HepG2 (cell line): Measurements from ENCODE around the gene RXRG. TPM values are rescaled to one million over a fixed set of nuclear protein-coding genes. Genes with fewer than 3 reads are reported as not detected.

Source experiments
- ATAC-seq: fragments of 200-7000 bp; cut with Tn5 transposase; 3 replicates; pipeline ENCODE4 v1.9.1; 2020; ENCODE audit warnings: mild to moderate bottlenecking, moderate library complexity
- BruUV-seq: library from RNA; stranded (reverse); fragments of 400-500 nt; replicated peaks from 2 replicates; lab custom pipeline; 2021; lab: Mats Ljungman, UMichigan
- CTCF ChIA-PET: fragments of 300-600 bp; formaldehyde crosslinking; extraction: SDS; loops from one replicate; lab custom pipeline; 2021; ENCODE audit warnings: low total read pairs, inconsistent platforms, low intra/inter-chr PET ratio; lab: Yijun Ruan, JAX
- POLR2A ChIA-PET: fragments of 350-600 bp; sonication (Branson Sonifier 250); formaldehyde crosslinking; loops from one replicate; lab custom pipeline; 2020; ENCODE audit warnings: antibody characterized with exemption, inconsistent platforms; lab: Yijun Ruan, JAX
- DNase-seq: peaks from one replicate; pipeline ENCODE4 v3.0.0-alpha.2; 2015; ENCODE audit warnings: low spot score
- FAIRE-seq: peaks from 3 replicates; lab custom pipeline; 2011; peaks lifted over from hg19 to GRCh38; lab: Jason Lieb, UNC
- H2AFZ ChIP-seq: one replicate; pipeline ENCODE4 v1.6.1; 2011; ENCODE audit warnings: low read length, inconsistent platforms
- H3K27ac ChIP-seq: fragments of 300-600 bp; 3 replicates; pipeline ENCODE4 v1.8.0; 2011; ENCODE audit warnings: mixed run types, mild to moderate bottlenecking, mixed read lengths, low read length, inconsistent platforms; ENCODE audit not compliant: insufficient read depth; ENCODE audit errors: extremely low read length
- H3K27me3 ChIP-seq, 2 experiments: fragments of 200-600 bp in 1 of 2; 2 replicates in 1 of 2; 3 replicates in 1 of 2; pipeline versions ENCODE4 v1.6.0 to v1.8.0; 2011; ENCODE audit warnings: low read length in 2 of 2, mild to moderate bottlenecking in 2 of 2, moderate library complexity in 2 of 2, inconsistent platforms in 1 of 2; ENCODE audit not compliant: insufficient read depth in 2 of 2, control insufficient read depth in 1 of 2
- H3K36me3 ChIP-seq, 2 experiments: fragments of 200-600 bp in 1 of 2; replicated peaks in 1 of 2; 2 replicates in 1 of 2; 3 replicates in 1 of 2; pipeline versions ENCODE4 v1.5.1 to v1.8.0; 2011; ENCODE audit warnings: low read length in 2 of 2, inconsistent platforms in 1 of 2; ENCODE audit not compliant: insufficient read depth in 2 of 2, control insufficient read depth in 1 of 2
- H3K4me1 ChIP-seq: 2 replicates; pipeline ENCODE4 v1.5.1; 2012; ENCODE audit warnings: low read length, inconsistent platforms; ENCODE audit not compliant: insufficient read depth
- H3K4me2 ChIP-seq: 2 replicates; pipeline ENCODE4 v1.6.0; 2011; ENCODE audit warnings: low read depth, low read length, inconsistent platforms
- H3K4me3 ChIP-seq, 3 experiments: fragments of 200-600 bp in 1 of 3; sonication (generic), shearing (Covaris generic) in 1 of 3; replicated peaks in 1 of 3; 2 replicates each; pipeline ENCODE4 v1.5.1; 2011 to 2016; ENCODE audit warnings: low read length in 3 of 3, inconsistent platforms in 2 of 3, low read depth in 2 of 3, mild to moderate bottlenecking in 2 of 3, control low read depth in 1 of 3, mixed read lengths in 1 of 3; ENCODE audit not compliant: insufficient read depth in 1 of 3
- H3K79me2 ChIP-seq: one replicate; pipeline ENCODE4 v1.6.1; 2011; ENCODE audit warnings: low read length, inconsistent platforms; ENCODE audit not compliant: insufficient read depth
- H3K9ac ChIP-seq: 2 replicates; pipeline ENCODE4 v1.6.0; 2011; ENCODE audit warnings: mild to moderate bottlenecking, low read depth, low read length, inconsistent platforms; ENCODE audit not compliant: insufficient read depth
- H3K9me3 ChIP-seq: 2 replicates; pipeline ENCODE4 v1.5.1; 2012; ENCODE audit warnings: mild to moderate bottlenecking, low read length
- H4K20me1 ChIP-seq: 2 replicates; pipeline ENCODE4 v1.6.0; 2011; ENCODE audit warnings: inconsistent platforms, mild to moderate bottlenecking, low read length, moderate library complexity; ENCODE audit not compliant: insufficient read depth
- BCL6 ChIP-seq: IDR thresholded peaks from 2 replicates; pipeline ENCODE4 v1.6.1; 2016; ENCODE audit warnings: missing genetic modification reagents, missing compliant biosample characterization
- CHD4 ChIP-seq: fragments of 200-600 bp; sonication (generic); IDR thresholded peaks from 2 replicates; pipeline ENCODE4 v1.7.0; 2017; ENCODE audit warnings: mild to moderate bottlenecking, low read length, borderline replicate concordance
- HOXA7 ChIP-seq: sonication (generic); formaldehyde crosslinking; IDR thresholded peaks from 2 replicates; pipeline ENCODE4 v1.8.1; 2022; ENCODE audit warnings: mild to moderate bottlenecking, missing genetic modification reagents, moderate library complexity
- KDM5B ChIP-seq: sonication (generic); formaldehyde crosslinking; IDR thresholded peaks from 2 replicates; pipeline ENCODE4 v1.4.0; 2020; ENCODE audit warnings: missing genetic modification reagents, mild to moderate bottlenecking, borderline replicate concordance
- KLF6 ChIP-seq: IDR thresholded peaks from 2 replicates; pipeline ENCODE4 v1.8.0; 2016; ENCODE audit warnings: missing biosample characterization, missing genetic modification reagents
- MAZ ChIP-seq, 2 experiments: sonication (generic) in 1 of 2; formaldehyde crosslinking in 1 of 2; IDR thresholded peaks; 2 replicates each; pipeline versions ENCODE4 v1.5.0 to v1.6.1; 2012 to 2020; ENCODE audit warnings: low read depth in 2 of 2, mild to moderate bottlenecking in 2 of 2, borderline replicate concordance in 1 of 2, improper control_type of control experiment in 1 of 2, low read length in 1 of 2, missing genetic modification reagents in 1 of 2, moderate library complexity in 1 of 2
- ZFP90 ChIP-seq: sonication (generic); formaldehyde crosslinking; IDR thresholded peaks from 2 replicates; pipeline ENCODE4 v1.8.0; 2022; ENCODE audit warnings: missing genetic modification reagents, mild to moderate bottlenecking, inconsistent platforms, borderline replicate concordance
- ZMYM3 ChIP-seq: sonication (generic); formaldehyde crosslinking; IDR thresholded peaks from 2 replicates; pipeline ENCODE4 v1.5.1; 2020; ENCODE audit warnings: mild to moderate bottlenecking, missing genetic modification reagents
- ZMYM4 ChIP-seq: sonication (generic); formaldehyde crosslinking; IDR thresholded peaks from 2 replicates; pipeline ENCODE4 v1.8.1; 2023; ENCODE audit warnings: mild to moderate bottlenecking, missing genetic modification reagents
- ZNF101 ChIP-seq: sonication (generic); formaldehyde crosslinking; IDR thresholded peaks from 2 replicates; pipeline ENCODE4 v1.4.0; 2020; ENCODE audit warnings: mild to moderate bottlenecking, low read depth, missing genetic modification reagents, borderline replicate concordance
- ZNF235 ChIP-seq: sonication (generic); formaldehyde crosslinking; IDR thresholded peaks from 2 replicates; pipeline ENCODE4 v1.8.1; 2023; ENCODE audit warnings: mild to moderate bottlenecking, missing genetic modification reagents, borderline replicate concordance
- ZNF274 ChIP-seq: sonication (generic); formaldehyde crosslinking; IDR thresholded peaks from 2 replicates; pipeline ENCODE4 v1.5.1; 2020; ENCODE audit warnings: mild to moderate bottlenecking, missing genetic modification reagents
- ZNF713 ChIP-seq: sonication (generic); formaldehyde crosslinking; IDR thresholded peaks from 2 replicates; pipeline ENCODE4 v1.4.0; 2020; ENCODE audit warnings: mild to moderate bottlenecking, missing genetic modification reagents
- ZNF768 ChIP-seq: sonication (generic); formaldehyde crosslinking; IDR thresholded peaks from 2 replicates; pipeline ENCODE4 v1.4.0; 2020; ENCODE audit warnings: missing genetic modification reagents
- WGBS: methylation state at CpG from one replicate; pipeline ENCODE4 v1.1.6; 2017; ENCODE audit warnings: low lambda C conversion rate; 5-methylcytosine and 5-hydroxymethylcytosine counted together
- in situ Hi-C: cut with HindIII; loops from 2 replicates; pipeline ENCODE4 v1.10.0; 2017; ENCODE audit warnings: low pct_unique_long_range_greater_than_20kb; ENCODE audit not compliant: extremely low pct_ligation_motif_present
- intact Hi-C: fragments of 100-400 bp; cut with micrococcal nuclease; formaldehyde crosslinking; loops from one replicate; pipeline ENCODE4 v1.10.0; 2022; ENCODE audit not compliant: unreplicated experiment
- polyA plus RNA-seq, 8 experiments: library from polyadenylated mRNA; depleted of rRNA in 3 of 8; stranded (reverse) in 7 of 8; unstranded in 1 of 8; fragments of >200 nt; fragmentation: Illumina TruSeq in 4 of 8; extraction: Trizol in 4 of 8; gene quantifications; 2 replicates each; pipeline versions ENCODE4 v1.2.1 to v1.2.3, GENCODE V29; 2011 to 2016; ENCODE audit warnings: low read depth in 4 of 8, missing spikeins in 1 of 8, mixed read lengths in 1 of 8; ENCODE audit not compliant: insufficient read depth in 1 of 8
- total RNA-seq, 5 experiments: library from RNA; depleted of rRNA; stranded (reverse); fragments of >200 nt; fragmentation: Illumina TruSeq; extraction: Trizol; gene quantifications; 2 replicates each; pipeline ENCODE4 v1.2.3, GENCODE V29; 2016; ENCODE audit warnings: low read depth in 1 of 5
- TF ChIP-seq, protein P1 (sequence below): sonication (generic); formaldehyde crosslinking; IDR thresholded peaks from 2 replicates; pipeline ENCODE4 v1.9.0; 2021; ENCODE audit warnings: missing genetic modification reagents, mild to moderate bottlenecking, borderline replicate concordance

The RXRG gene
- total and polyA plus RNA-seq, 2 of the 13 experiments (the other 11 are each of a cell fraction or from before 2014, with no cell fraction given) = not detected

- H3K27me3 ChIP-seq = peaks cover 0 to 21% of the 10 kb centered on the region in 2 experiments; a peak in 2 of 5 replicates
- CTCF ChIA-PET = no interaction called here
Measured at GRCh38 chr1:165442053-165442452, 2.9 kb downstream of the RXRG start.

More at GRCh38 chr1:165442053-165442452, 2.9 kb downstream of the RXRG start:
- POLR2A ChIA-PET = no interaction called here
- H3K9ac ChIP-seq = no peak overlapping the region
- BruUV-seq = no TSS peak
- WGBS = 0% methylated on average over 3 of the region's 3 CpGs
- H2AFZ ChIP-seq = no peak overlapping the region
- FAIRE-seq (no peak), DNase-seq (no peak), ATAC-seq (no peak)
- no peak overlapping the region for H3K27ac ChIP-seq
- in situ Hi-C loops (no loop called here), intact Hi-C loops (no loop called here)
- no peaks in the 10 kb centered on the region for H3K9me3 ChIP-seq
- no peak for TF ChIP-seq KDM5B (CRISPR knock-in tag)
- no peak for TF ChIP-seq KLF6 (CRISPR knock-in tag)
- no peak for TF ChIP-seq ZNF274
- no peak for TF ChIP-seq ZMYM3
- TF ChIP-seq ZNF101 (CRISPR knock-in tag) = no peak
- TF ChIP-seq, protein P1, sequence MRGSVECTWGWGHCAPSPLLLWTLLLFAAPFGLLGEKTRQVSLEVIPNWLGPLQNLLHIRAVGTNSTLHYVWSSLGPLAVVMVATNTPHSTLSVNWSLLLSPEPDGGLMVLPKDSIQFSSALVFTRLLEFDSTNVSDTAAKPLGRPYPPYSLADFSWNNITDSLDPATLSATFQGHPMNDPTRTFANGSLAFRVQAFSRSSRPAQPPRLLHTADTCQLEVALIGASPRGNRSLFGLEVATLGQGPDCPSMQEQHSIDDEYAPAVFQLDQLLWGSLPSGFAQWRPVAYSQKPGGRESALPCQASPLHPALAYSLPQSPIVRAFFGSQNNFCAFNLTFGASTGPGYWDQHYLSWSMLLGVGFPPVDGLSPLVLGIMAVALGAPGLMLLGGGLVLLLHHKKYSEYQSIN (CRISPR knock-in tag) = no peak
- no peak for TF ChIP-seq ZNF768 (CRISPR knock-in tag)
- TF ChIP-seq ZMYM4 (CRISPR knock-in tag) = no peak
- no peak for TF ChIP-seq MAZ (IDR thresholded peaks at IDR 0.05; ENCODE audit: borderline replicate concordance, low read depth, low read length)
- TF ChIP-seq MAZ (CRISPR knock-in tag; IDR thresholded peaks at IDR 0.05; ENCODE audit: low read depth) = no peak
- no peak for TF ChIP-seq ZNF235 (CRISPR knock-in tag)
- TF ChIP-seq CHD4 = no peak
- no peak for TF ChIP-seq ZNF713 (CRISPR knock-in tag)
- no peak for TF ChIP-seq ZFP90 (CRISPR knock-in tag)
- TF ChIP-seq BCL6 (CRISPR knock-in tag) = no peak
- no peak for TF ChIP-seq HOXA7 (CRISPR knock-in tag)
- H3K79me2 ChIP-seq = no peaks in the 10 kb centered on the region
- H3K36me3 ChIP-seq = no peaks in the 10 kb centered on the region
- no peak overlapping the region for H3K4me3 ChIP-seq
- no peaks in the 10 kb centered on the region for H3K4me1 ChIP-seq
- no peak overlapping the region for H3K4me2 ChIP-seq
- no peaks in the 10 kb centered on the region for H4K20me1 ChIP-seq
